Activated naive CD4-positive, alpha-beta T cell treated with anti-CD3 and anti-CD28 coated beads for 36 hours (primary cell): Measurements from ENCODE around the gene ZNF845. TPM values are rescaled to one million over a fixed set of nuclear protein-coding genes. Genes with fewer than 3 reads are reported as not detected.
"Not testable (repeated sequence)": the region's sequence is repeated elsewhere in the genome, so short reads cannot be mapped to it uniquely, and the experiment has no call there.

Experiments
- CTCF ChIA-PET: fragments of 350-600 bp; sonication (Branson Sonifier 250); formaldehyde crosslinking; loops from one replicate; lab custom pipeline; 2021; ENCODE audit warnings: antibody characterized with exemption; lab: Charles Lee
- DNase-seq: peaks from one replicate; pipeline ENCODE4 v3.0.0-alpha.2; 2020
- H3K27ac Mint-ChIP-seq: one replicate; pipeline ENCODE4 v1.8.0; 2021; ENCODE audit warnings: mild to moderate bottlenecking, mixed read lengths
- H3K27me3 Mint-ChIP-seq: one replicate; pipeline ENCODE4 v1.8.0; 2021; ENCODE audit warnings: low read depth, mixed read lengths
- H3K36me3 Mint-ChIP-seq: one replicate; pipeline ENCODE4 v1.8.0; 2021; ENCODE audit warnings: low read depth, mixed read lengths
- H3K4me1 Mint-ChIP-seq: one replicate; pipeline ENCODE4 v1.8.0; 2021; ENCODE audit warnings: low read depth, mixed read lengths
- H3K4me3 Mint-ChIP-seq: one replicate; pipeline ENCODE4 v1.8.0; 2021; ENCODE audit warnings: mild to moderate bottlenecking, moderate library complexity, mixed read lengths
- H3K9me3 Mint-ChIP-seq: one replicate; pipeline ENCODE4 v1.8.0; 2021; ENCODE audit warnings: mixed read lengths
- intact Hi-C: fragments of 100-400 bp; cut with micrococcal nuclease; formaldehyde crosslinking; loops from one replicate; pipeline ENCODE4 v1.15.1; 2023
- total RNA-seq, 2 experiments: library from RNA; stranded (reverse); gene quantifications; one replicate each; pipeline ENCODE4 v1.2.3, GENCODE V29; 2021

ZNF845 gene
- total RNA-seq, 2 experiments from 2014 or later = 4.3 to 4.5 TPM

DNA sequence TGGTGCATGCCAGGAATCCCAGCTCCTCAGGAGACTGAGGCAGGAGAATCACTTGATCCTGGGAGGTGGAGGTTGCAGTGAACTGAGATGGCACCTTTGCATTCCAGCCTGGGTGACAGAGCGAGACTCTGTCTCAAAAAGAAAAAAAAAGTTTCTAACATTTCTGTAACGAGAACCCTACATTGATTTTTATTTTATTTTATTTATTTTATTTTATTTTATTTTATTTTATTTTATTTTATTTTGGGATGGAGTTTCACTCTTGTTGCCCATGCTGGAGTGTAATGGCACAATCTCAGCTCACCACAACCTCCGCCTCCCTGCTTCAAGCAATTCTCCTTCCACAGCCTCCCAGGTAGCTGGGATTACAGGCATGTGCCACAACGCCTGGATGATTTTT is 10.9 kb downstream of the ZNF845 start:
- H3K4me3 Mint-ChIP-seq, DNase-seq, intact Hi-C loops, H3K27me3 Mint-ChIP-seq, H3K4me1 Mint-ChIP-seq, CTCF ChIA-PET, H3K27ac Mint-ChIP-seq: not testable (repeated sequence)
- H3K36me3 Mint-ChIP-seq = peaks cover 92% of the 10 kb centered on the region
- H3K9me3 Mint-ChIP-seq = peaks cover 63% of the 10 kb centered on the region

DNA sequence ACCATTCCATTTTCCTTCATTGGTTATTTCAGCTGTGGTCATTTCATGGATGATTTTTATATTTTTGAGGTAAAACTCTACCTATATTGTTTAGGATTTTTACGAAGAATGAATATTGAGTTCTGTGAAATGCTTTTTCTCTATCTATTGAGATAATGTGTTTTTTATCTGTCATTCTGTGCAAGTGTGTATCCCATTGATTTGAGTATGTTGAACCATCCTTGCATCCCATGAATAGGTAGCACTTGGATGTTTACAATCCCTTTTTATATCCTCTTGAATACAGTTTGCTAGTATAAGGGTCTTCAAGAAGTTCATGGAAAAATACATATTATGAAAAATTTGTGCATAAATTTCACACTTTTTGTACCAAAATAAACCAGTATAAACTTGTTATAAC is 22.2 kb downstream of the ZNF845 start:
- DNase-seq = no peak
- Mint-ChIP-seq H3K27ac (no peak overlapping the region), H3K27me3 (no peaks in the 10 kb centered on the region), H3K36me3 (peaks cover 46% of the 10 kb centered on the region), H3K9me3 (peaks cover 66% of the 10 kb centered on the region), H3K4me3 (no peak overlapping the region), H3K4me1 (no peaks in the 10 kb centered on the region)
- CTCF ChIA-PET = no interaction called here
- intact Hi-C loops = no loop called here

DNA sequence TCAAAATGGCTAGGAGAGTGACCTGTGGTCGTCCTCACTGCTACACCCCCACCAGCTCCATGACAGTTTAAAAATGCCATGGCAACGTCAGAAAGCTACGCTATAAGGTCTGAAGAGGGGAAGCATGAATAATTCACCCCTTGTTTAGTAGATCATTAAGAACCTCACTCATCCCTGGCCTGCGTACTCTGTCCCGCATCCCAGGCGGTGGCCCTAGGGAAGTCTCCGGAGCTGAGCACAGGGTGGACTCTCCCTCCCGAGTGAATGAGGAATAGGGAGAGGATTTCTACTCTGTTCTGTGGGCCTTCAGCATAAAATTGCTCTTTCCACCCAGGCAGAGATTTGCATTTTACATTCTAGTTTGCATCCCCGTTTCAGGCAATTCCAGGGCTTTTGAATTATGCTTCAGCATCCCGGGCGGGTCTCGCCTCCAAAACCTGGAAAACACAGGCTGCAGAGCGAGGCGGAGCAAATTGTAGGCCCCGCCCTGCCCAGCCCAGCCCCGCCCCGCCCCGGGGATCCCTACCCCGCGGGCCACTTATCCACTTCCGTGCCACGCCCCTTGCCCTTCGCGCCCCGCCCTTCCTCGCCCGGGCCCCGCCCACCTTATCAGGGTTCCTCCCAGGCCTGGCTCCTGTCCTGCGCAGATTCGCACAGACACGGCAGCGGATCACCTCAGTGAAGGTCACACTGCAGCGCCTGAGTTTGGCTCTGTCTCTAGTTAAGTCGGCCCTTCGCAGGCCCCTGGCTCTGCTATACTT is 24.5 kb downstream of the ZNF845 start:
- no peaks in the 10 kb centered on the region for H3K4me1 Mint-ChIP-seq
- no peaks in the 10 kb centered on the region for H3K27me3 Mint-ChIP-seq
- intact Hi-C loops = no loop called here
- no peak overlapping the region for H3K27ac Mint-ChIP-seq
- CTCF ChIA-PET = no interaction called here
- DNase-seq = no peak
- peaks cover 23% of the 10 kb centered on the region for H3K36me3 Mint-ChIP-seq
- peaks cover 45% of the 10 kb centered on the region for H3K9me3 Mint-ChIP-seq
- H3K4me3 Mint-ChIP-seq = no peak overlapping the region

DNA sequence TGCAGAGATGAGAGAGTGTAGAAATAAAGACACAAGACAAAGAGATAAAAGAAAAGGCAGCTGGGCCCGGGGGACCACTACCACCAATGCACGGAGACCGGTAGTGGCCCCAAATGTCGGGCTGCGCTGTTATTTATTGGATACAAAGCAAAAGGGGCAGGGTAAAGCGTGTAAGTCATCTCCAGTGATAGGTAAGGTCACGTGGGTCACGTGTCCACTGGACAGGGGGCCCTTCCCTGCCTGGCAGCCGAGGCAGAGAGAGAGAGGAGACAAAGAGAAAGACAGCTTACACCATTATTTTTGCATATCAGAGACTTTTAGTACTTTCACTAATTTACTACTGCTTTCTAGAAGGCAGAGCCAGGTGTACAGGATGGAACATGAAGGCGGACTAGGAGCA is 26.5 kb downstream of the ZNF845 start:
- DNase-seq, intact Hi-C loops, CTCF ChIA-PET, H3K4me3 Mint-ChIP-seq, H3K4me1 Mint-ChIP-seq, H3K27ac Mint-ChIP-seq, H3K27me3 Mint-ChIP-seq: not testable (repeated sequence)
- H3K9me3 Mint-ChIP-seq = peaks cover 34% of the 10 kb centered on the region
- H3K36me3 Mint-ChIP-seq = peaks cover 13% of the 10 kb centered on the region

DNA sequence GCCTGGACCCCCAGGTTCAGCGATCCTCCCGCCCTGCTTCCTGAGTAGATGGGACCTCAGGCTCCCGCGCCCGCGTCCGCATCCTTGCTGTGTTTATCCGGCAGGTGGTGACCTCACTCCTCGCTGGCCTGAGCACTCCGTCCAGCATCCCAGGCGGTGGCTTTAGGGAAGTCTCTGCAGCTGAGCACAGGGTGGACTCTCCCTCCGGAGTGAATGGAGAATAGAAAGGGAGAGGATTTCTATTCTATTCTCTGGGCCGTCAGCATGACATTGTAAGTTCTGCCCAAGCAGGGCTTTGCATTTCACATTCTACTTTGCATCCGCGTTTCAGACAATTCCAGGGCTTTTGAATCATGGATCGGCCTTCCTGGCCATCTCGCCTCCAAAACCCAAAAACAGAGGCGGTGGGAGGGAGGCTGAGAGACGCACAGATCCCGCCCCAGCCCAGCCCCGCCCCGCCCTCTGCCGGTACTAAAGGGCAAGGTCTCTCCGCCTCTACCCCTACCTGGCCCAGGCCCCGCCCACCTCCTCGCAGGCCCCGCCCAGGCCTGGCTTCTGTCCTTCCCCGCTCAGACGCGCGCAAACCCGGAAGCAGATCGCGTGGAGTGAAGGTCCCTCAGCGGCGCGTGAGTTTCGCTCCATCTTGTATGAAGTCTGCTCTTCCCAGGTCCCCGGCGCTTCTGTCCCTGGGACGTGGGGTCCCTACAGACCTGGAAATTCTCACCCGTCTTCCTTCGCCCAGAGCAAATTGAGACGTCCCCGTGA is 31.8 kb downstream of the ZNF845 start, which contains the start of gene ZNF525:
Gene ZNF525, plus strand, starts transcription at position 572 of the 765 bp plus-strand sequence. CDS start 6,577 bp downstream, outside the sequence.
- peaks cover 28% of the 10 kb centered on the region for H3K36me3 Mint-ChIP-seq
- peaks cover 17% of the 10 kb centered on the region for H3K4me1 Mint-ChIP-seq
- H3K27ac Mint-ChIP-seq = peak within 1 kb of the TSS; percentile 89
- H3K9me3 Mint-ChIP-seq = peaks cover 12% of the 10 kb centered on the region
- intact Hi-C loops = loop anchor here (1.0 to 2.0 kb wide), 4 partner anchors 30 to 168 kb away; partner anchors contain the start of genes ZNF761, ZNF765 and ZNF845
- no peaks in the 10 kb centered on the region for H3K27me3 Mint-ChIP-seq
- peak within 1 kb of the TSS; percentile 91 for H3K4me3 Mint-ChIP-seq
- DNase-seq = peak; percentile 97
- CTCF ChIA-PET = no interaction called here

DNA sequence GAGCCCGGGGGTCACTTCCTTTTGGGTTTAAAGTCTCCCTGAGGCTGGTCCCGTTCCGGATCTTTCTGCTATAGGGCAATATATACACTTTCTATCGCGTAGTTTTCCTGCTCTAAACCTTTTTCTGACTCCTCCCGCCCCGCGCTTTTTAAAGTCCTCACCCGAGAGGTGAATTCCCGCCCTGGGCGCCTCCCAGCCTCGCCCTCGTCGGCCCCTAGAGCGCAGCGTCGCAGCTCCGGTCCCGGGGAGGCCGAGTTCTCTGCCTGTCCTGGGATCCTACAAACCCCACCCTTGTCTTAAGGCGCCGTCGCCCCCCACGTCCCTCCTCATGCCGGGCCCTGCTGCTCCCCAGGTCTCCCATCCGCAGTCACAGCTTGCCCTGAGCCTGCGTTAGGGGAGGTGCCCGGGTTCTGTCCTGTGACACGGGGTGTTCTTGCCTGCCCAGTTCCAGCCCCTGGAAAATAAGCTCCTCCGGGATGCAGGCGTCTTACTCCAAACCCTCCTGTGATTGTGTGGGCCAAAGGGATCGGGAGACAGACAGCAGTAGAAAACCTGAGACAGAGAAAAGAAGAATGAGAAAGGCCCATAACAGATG is 32.4 kb downstream of the ZNF845 start:
- Mint-ChIP-seq H3K27me3 (no peaks in the 10 kb centered on the region), H3K4me1 (peaks cover 17% of the 10 kb centered on the region), H3K4me3 (peak overlapping the region; percentile 91), H3K9me3 (peaks cover 16% of the 10 kb centered on the region), H3K36me3 (peaks cover 35% of the 10 kb centered on the region), H3K27ac (peak overlapping the region; percentile 89)
- peak; percentile 59 for DNase-seq
- intact Hi-C loops = loop anchor here (1.0 to 2.0 kb wide), 4 partner anchors 29 to 169 kb away; partner anchors contain the start of genes ZNF761, ZNF765 and ZNF845
- CTCF ChIA-PET = no interaction called here

DNA sequence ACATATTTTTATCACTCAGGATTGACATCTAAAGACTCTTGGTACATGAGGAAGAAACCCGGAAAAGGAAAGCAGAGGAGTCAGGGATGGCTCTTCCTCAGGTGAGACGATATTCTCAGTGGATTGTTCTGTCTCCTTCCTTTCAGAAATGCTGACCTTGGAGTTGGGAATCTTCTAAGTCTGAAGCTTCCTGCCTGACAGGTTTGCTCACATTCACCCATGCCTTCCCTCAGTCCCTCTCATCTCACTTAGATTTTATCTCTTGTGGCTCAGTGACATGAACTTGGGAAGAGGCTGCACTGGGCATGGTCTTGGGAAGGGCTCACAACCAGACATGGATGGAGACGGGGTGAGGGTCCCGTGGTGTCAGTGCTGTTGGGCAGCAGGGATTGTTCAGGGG is 38.6 kb downstream of the ZNF845 start:
- Mint-ChIP-seq H3K4me1 (peaks cover 3% of the 10 kb centered on the region), H3K27me3 (no peaks in the 10 kb centered on the region)
- intact Hi-C loops = no loop called here

DNA sequence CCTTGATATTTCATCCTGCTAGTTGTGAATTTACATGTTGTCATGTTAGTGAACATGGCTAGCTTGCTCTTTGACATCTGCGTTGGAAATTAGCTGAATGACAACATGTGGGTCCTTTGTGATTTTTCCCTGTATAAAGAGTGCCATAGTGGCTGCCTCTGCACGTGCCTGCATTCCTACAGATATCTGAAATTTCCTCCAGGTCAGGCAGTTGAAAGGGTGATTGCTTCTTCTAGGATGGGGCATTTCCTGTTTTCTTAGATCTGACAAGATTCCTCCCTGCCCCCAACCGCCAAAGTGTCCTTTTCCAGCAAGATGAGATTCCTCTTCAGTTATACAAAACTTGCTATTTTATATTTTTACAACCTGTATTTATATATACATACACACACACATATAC is 40.7 kb downstream of the ZNF845 start:
- no peak overlapping the region for H3K4me3 Mint-ChIP-seq
- H3K9me3 Mint-ChIP-seq = peaks cover 24% of the 10 kb centered on the region
- no peaks in the 10 kb centered on the region for H3K27me3 Mint-ChIP-seq
- H3K27ac Mint-ChIP-seq = no peak overlapping the region
- no peak for DNase-seq
- H3K4me1 Mint-ChIP-seq = no peaks in the 10 kb centered on the region
- CTCF ChIA-PET = no interaction called here
- H3K36me3 Mint-ChIP-seq = peaks cover 83% of the 10 kb centered on the region
- intact Hi-C loops = no loop called here

More for the DNA sequence above, 38.6 kb downstream of the ZNF845 start:
- Mint-ChIP-seq H3K27ac (no peak overlapping the region), H3K9me3 (peaks cover 27% of the 10 kb centered on the region), H3K4me3 (no peak overlapping the region), H3K36me3 (peaks cover 81% of the 10 kb centered on the region)
- CTCF ChIA-PET = no interaction called here
- no peak for DNase-seq

DNA sequence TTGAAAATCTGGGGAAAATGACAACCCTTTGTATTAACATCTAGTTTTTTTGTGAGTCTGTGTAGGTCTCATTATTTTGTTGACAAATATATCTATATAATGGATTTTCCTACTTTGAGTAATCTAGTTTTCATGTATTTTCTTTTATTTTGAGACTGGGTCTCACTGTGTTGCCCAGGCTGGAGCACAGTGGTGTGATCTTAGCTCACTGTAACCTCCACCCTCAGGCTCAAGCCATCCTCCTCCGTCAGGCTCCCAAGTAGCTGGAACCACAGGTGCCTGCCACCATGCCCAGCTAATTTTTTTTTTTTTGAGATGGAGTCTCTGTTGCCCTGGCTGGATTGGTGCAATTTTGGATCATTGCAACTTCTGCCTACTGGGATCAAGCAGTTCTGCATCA is 41.2 kb downstream of the ZNF845 start:
- H3K9me3 Mint-ChIP-seq = peaks cover 27% of the 10 kb centered on the region
- CTCF ChIA-PET = no interaction called here
- DNase-seq = no peak
- H3K4me3 Mint-ChIP-seq = no peak overlapping the region
- H3K27me3 Mint-ChIP-seq = no peaks in the 10 kb centered on the region
- no peak overlapping the region for H3K27ac Mint-ChIP-seq
- intact Hi-C loops = no loop called here
- peaks cover 88% of the 10 kb centered on the region for H3K36me3 Mint-ChIP-seq
- no peaks in the 10 kb centered on the region for H3K4me1 Mint-ChIP-seq

DNA sequence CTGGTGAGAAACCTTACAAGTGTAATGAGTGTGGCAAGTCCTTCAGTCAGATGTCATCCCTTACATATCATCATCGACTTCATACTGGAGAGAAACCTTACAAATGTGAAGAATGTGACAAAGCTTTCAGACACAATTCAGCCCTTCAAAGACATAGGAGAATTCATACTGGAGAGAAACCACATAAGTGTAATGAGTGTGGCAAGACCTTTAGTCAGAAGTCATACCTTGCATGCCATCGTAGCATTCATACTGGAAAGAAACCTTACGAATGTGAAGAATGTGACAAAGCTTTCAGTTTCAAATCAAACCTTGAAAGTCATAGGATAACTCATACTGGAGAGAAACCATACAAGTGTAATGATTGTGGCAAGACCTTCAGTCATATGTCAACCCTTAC is 47.8 kb downstream of the ZNF845 start:
- intact Hi-C loops = no loop called here
- Mint-ChIP-seq H3K4me3 (no peak overlapping the region), H3K36me3 (peaks cover 93% of the 10 kb centered on the region), H3K27ac (no peak overlapping the region), H3K9me3 (peaks cover 64% of the 10 kb centered on the region), H3K27me3 (no peaks in the 10 kb centered on the region), H3K4me1 (no peaks in the 10 kb centered on the region)
- CTCF ChIA-PET = interaction anchor here (0.6 kb wide), 1 partner anchor 506 kb away, joined by 6 read pairs; no protein-coding TSS in a partner anchor
- no peak for DNase-seq

DNA sequence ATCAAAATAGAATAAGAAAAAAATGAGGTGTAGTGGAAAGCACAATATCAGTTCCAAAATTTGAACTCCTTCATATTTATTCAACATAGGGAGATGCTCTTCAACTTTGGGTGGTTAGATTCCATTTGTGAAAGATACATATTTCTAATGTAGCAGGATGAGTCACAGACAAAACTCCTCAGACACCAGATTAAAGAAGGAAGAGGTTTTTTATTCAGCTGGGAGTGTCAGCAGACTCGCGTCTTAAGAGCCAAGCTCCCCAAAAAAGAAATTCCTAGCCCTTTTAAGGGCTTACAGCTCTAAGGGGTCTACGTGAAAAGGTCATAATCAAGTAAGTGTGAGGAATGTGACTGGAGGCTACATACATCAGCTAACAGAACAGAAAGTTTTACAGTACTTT is 54.6 kb downstream of the ZNF845 start:
- no peaks in the 10 kb centered on the region for H3K4me1 Mint-ChIP-seq
- H3K9me3 Mint-ChIP-seq = peaks cover 62% of the 10 kb centered on the region

DNA sequence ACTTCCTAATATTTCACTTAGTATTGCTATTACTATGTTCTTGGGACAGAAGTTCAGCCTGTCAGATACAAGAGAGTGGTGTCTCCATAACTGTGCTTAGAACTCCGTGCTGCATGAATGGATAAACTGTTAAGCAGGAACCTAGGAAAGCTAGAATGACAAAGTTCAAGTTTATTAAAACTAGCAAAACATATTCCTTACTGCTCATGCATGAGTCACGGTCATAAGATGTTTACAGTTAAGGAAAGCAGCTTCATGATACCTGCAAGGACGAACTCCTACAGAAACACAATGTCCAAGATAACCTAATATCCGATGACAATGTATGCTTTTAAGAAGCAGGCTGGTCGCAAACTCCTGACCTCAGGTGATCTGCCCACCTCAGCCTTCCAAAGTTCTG is 55.4 kb downstream of the ZNF845 start:
- peaks cover 45% of the 10 kb centered on the region for H3K36me3 Mint-ChIP-seq
- H3K4me1 Mint-ChIP-seq = peaks cover 2% of the 10 kb centered on the region
- no peak overlapping the region for H3K27ac Mint-ChIP-seq
- intact Hi-C loops = no loop called here
- no peaks in the 10 kb centered on the region for H3K27me3 Mint-ChIP-seq
- H3K9me3 Mint-ChIP-seq = peaks cover 56% of the 10 kb centered on the region
- H3K4me3 Mint-ChIP-seq = no peak overlapping the region
- CTCF ChIA-PET = no interaction called here
- DNase-seq = no peak

More for the DNA sequence above, 54.6 kb downstream of the ZNF845 start:
- H3K36me3 Mint-ChIP-seq = peaks cover 48% of the 10 kb centered on the region
- intact Hi-C loops = no loop called here
- CTCF ChIA-PET = no interaction called here
- H3K27ac Mint-ChIP-seq = no peak overlapping the region
- no peak for DNase-seq
- H3K4me3 Mint-ChIP-seq = no peak overlapping the region
- H3K27me3 Mint-ChIP-seq = no peaks in the 10 kb centered on the region
